Neural crest cell (in vitro differentiated cells): ENCODE data around the gene CHMP1B. TPM values are rescaled to one million over a fixed set of nuclear protein-coding genes. Genes with fewer than 3 reads are reported as not detected.

ENCODE experiments used
- DNase-seq: peaks from one replicate; pipeline ENCODE4 v3.0.0; 2021; ENCODE audit warnings: low read depth, mixed read lengths, low spot score
- H3K27ac Mint-ChIP-seq: one replicate; pipeline ENCODE4 v1.8.0; 2021; ENCODE audit warnings: mild to moderate bottlenecking, mixed read lengths; ENCODE audit not compliant: unreplicated experiment
- H3K27me3 Mint-ChIP-seq: 2 replicates; pipeline ENCODE4 v1.8.0; 2021; ENCODE audit warnings: low read depth, mild to moderate bottlenecking, mixed read lengths
- H3K36me3 Mint-ChIP-seq: 2 replicates; pipeline ENCODE4 v1.8.0; 2021; ENCODE audit warnings: low read depth, mild to moderate bottlenecking, mixed read lengths
- H3K4me1 Mint-ChIP-seq: 2 replicates; pipeline ENCODE4 v1.8.0; 2021; ENCODE audit warnings: mixed read lengths
- H3K4me3 Mint-ChIP-seq: one replicate; pipeline ENCODE4 v1.8.0; 2021; ENCODE audit warnings: mild to moderate bottlenecking, mixed read lengths
- H3K9me3 Mint-ChIP-seq: 2 replicates; pipeline ENCODE4 v1.8.0; 2021; ENCODE audit warnings: mixed read lengths
- total RNA-seq: library from RNA; stranded (reverse); gene quantifications from 2 replicates; pipeline ENCODE4 v1.2.1, GENCODE V29; 2021
- TF ChIP-seq, protein P1 (sequence below): fragments of 200-600 bp; sonication (generic); conservative IDR thresholded peaks from 2 replicates; pipeline ENCODE4 v1.5.0; 2021; ENCODE audit warnings: antibody characterized with exemption, mild to moderate bottlenecking

Gene CHMP1B
- total RNA-seq, 1 donor from 2014 or later, result 23.7 TPM

DNA sequence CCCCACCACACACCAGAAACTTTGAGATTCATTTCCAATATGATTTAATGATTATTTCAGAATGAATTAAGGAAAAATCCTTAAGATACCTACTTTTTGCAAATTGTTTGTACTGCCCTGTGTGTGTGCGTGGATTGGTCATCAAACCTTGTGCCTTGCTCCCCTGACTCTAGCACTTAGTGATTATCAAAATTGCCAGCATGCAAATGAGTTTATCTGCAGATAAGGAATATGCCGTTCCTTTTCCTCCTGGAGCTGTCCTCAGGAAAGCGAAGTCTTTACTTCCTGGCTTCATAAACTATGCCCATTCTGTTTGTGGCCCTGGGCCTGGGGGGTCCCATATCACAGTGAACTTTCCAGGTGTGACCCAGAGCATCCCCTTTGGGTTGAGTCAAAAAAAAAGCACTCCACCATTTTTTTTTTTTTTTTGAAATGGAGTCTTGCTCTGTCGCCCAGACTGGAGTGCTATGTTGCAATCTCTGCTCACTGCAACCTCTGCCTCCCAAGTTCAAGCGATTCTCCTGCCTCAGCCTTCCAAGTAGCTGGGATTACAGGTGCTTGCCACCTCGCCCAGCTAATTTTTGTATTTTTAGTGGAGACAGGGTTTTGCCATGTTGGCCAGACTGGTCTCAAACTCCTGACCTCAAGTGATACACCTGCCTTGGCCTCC lies 11.4 kb downstream of the CHMP1B start:
- TF ChIP-seq, protein P1, sequence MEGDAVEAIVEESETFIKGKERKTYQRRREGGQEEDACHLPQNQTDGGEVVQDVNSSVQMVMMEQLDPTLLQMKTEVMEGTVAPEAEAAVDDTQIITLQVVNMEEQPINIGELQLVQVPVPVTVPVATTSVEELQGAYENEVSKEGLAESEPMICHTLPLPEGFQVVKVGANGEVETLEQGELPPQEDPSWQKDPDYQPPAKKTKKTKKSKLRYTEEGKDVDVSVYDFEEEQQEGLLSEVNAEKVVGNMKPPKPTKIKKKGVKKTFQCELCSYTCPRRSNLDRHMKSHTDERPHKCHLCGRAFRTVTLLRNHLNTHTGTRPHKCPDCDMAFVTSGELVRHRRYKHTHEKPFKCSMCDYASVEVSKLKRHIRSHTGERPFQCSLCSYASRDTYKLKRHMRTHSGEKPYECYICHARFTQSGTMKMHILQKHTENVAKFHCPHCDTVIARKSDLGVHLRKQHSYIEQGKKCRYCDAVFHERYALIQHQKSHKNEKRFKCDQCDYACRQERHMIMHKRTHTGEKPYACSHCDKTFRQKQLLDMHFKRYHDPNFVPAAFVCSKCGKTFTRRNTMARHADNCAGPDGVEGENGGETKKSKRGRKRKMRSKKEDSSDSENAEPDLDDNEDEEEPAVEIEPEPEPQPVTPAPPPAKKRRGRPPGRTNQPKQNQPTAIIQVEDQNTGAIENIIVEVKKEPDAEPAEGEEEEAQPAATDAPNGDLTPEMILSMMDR, result no peak
- Mint-ChIP-seq H3K4me3 (no peak overlapping the region), H3K36me3 (no peaks in the 10 kb centered on the region), H3K27ac (no peak overlapping the region), H3K9me3 (no peaks in the 10 kb centered on the region), H3K4me1 (no peaks in the 10 kb centered on the region), H3K27me3 (no peaks in the 10 kb centered on the region)
- DNase-seq, result no peak

GRCh38 chr18:11864471-11864870 lies 13.3 kb downstream of the CHMP1B start:
- Mint-ChIP-seq H3K4me1 (no peaks in the 10 kb centered on the region), H3K4me3 (no peak overlapping the region), H3K9me3 (no peaks in the 10 kb centered on the region), H3K27me3 (no peaks in the 10 kb centered on the region), H3K36me3 (no peaks in the 10 kb centered on the region), H3K27ac (peak overlapping the region; percentile 35)
- no peak for DNase-seq
- TF ChIP-seq, protein P1, result no peak

DNA sequence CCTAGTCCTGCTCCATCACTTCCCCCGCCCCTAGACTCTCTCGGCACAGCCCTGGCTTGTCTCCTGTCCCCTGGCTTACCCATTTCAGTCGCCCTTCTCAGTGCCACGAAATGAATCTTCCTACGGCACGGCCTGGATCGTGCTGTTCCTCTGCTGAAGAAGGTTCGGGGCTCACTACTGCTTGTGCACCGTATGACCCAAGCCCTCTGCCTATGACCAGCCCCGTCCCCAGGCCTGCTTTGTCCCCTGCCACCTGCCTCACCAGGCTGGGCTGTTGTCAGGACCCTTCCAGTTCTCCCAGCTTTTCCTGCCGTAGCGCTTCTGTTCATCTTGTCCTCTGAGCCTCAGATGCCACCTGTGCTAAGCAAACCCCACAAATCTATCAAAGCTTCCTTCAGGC lies 13.9 kb downstream of the CHMP1B start:
- no peak overlapping the region for H3K4me3 Mint-ChIP-seq
- no peaks in the 10 kb centered on the region for H3K27me3 Mint-ChIP-seq
- no peak overlapping the region for H3K27ac Mint-ChIP-seq
- TF ChIP-seq, protein P1, result no peak
- no peaks in the 10 kb centered on the region for H3K9me3 Mint-ChIP-seq
- H3K36me3 Mint-ChIP-seq, result no peaks in the 10 kb centered on the region
- DNase-seq, result no peak
- no peaks in the 10 kb centered on the region for H3K4me1 Mint-ChIP-seq

DNA sequence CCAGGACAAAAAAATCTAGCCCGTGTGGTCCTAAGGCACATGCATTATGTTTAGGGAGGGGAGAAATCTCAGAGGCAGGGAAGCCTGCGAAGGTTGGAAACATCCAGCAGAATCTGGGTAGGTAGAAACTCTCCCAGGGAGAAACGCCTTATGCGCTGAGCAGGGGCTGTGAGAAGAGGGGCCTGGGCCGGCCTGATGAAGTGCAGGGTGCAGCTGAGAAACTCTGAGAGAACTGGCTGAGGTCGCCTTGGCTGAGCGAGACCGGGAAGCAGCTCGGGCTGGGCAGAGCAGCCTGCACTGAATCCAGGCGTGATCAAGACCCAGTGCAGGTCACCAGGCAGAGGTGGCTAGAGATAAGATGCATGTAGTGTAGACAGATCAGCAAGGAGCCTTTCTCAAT lies 15.1 kb downstream of the CHMP1B start:
- TF ChIP-seq, protein P1, result no peak
- Mint-ChIP-seq H3K9me3 (no peaks in the 10 kb centered on the region), H3K27me3 (no peaks in the 10 kb centered on the region), H3K27ac (no peak overlapping the region), H3K4me1 (no peaks in the 10 kb centered on the region), H3K36me3 (no peaks in the 10 kb centered on the region), H3K4me3 (no peak overlapping the region)
- DNase-seq, result no peak

GRCh38 chr18:11866764-11867163 lies 15.6 kb downstream of the CHMP1B start:
- TF ChIP-seq, protein P1, result no peak
- no peaks in the 10 kb centered on the region for H3K36me3 Mint-ChIP-seq
- H3K4me3 Mint-ChIP-seq, result no peak overlapping the region
- H3K9me3 Mint-ChIP-seq, result no peaks in the 10 kb centered on the region
- no peaks in the 10 kb centered on the region for H3K4me1 Mint-ChIP-seq
- no peak overlapping the region for H3K27ac Mint-ChIP-seq
- H3K27me3 Mint-ChIP-seq, result no peaks in the 10 kb centered on the region
- DNase-seq, result no peak
